B cell (primary cell): ENCODE measurements around the gene RABEPK. TPM values are rescaled to one million over a fixed set of nuclear protein-coding genes. Genes with fewer than 3 reads are reported as not detected.

ENCODE experiments used
- ATAC-seq: fragments of 200-7000 bp; cut with Tn5 transposase; one replicate; pipeline ENCODE4 v1.10.0; 2021; ENCODE audit warnings: low read depth, mild to moderate bottlenecking, moderate number of reproducible peaks, moderate library complexity
- CTCF ChIA-PET: fragments of 350-600 bp; sonication (Branson Sonifier 250); formaldehyde crosslinking; loops from one replicate; lab custom pipeline; 2021; ENCODE audit warnings: antibody characterized with exemption, inconsistent platforms; lab: Charles Lee
- POLR2A ChIA-PET: fragments of 350-600 bp; sonication (Branson Sonifier 250); formaldehyde crosslinking; loops from one replicate; lab custom pipeline; 2021; ENCODE audit warnings: antibody characterized with exemption; lab: Charles Lee
- DNase-seq: peaks from one replicate; pipeline ENCODE4 v3.0.0; 2013
- H2AFZ ChIP-seq: 2 replicates; pipeline ENCODE4 v1.6.1; 2012; ENCODE audit warnings: mild to moderate bottlenecking, low read depth, low read length; ENCODE audit not compliant: insufficient read depth, poor library complexity, severe bottlenecking
- H3K27ac ChIP-seq, 2 donors: 1 replicate in 1 of 2; 2 replicates in 1 of 2; pipeline ENCODE4 v1.5.1; 2012 to 2013; ENCODE audit warnings: low read length in 2 of 2, mild to moderate bottlenecking in 2 of 2, moderate library complexity in 1 of 2
- H3K27me3 ChIP-seq, 4 experiments: fragments of 200-600 bp in 1 of 4; sonication (generic) in 1 of 4; replicated peaks in 1 of 4; 1 replicate in 2 of 4; 2 replicates in 2 of 4; pipeline versions ENCODE4 v1.6.1 to v1.7.0; 2013 to 2016; ENCODE audit warnings: low read length in 3 of 4, mild to moderate bottlenecking in 2 of 4, mixed read lengths in 1 of 4, moderate library complexity in 1 of 4; ENCODE audit not compliant: insufficient read depth in 4 of 4, control insufficient read depth in 3 of 4; ENCODE audit errors: control extremely low read depth in 1 of 4
- H3K36me3 ChIP-seq, 2 experiments: replicated peaks in 1 of 2; 1 replicate in 1 of 2; 2 replicates in 1 of 2; pipeline versions ENCODE4 v1.6.1 to v1.7.1; 2013; ENCODE audit warnings: low read length in 1 of 2; ENCODE audit not compliant: insufficient read depth in 2 of 2, control insufficient read depth in 1 of 2; ENCODE audit errors: control extremely low read depth in 1 of 2, extremely low read depth in 1 of 2
- H3K4me1 ChIP-seq, 2 donors: fragments of 200-600 bp in 1 of 2; sonication (generic) in 1 of 2; 1 replicate in 1 of 2; 2 replicates in 1 of 2; pipeline versions ENCODE4 v1.5.1 to v1.6.1; 2013 to 2017; ENCODE audit warnings: low read length in 2 of 2; ENCODE audit not compliant: control insufficient read depth in 2 of 2, insufficient read depth in 2 of 2
- H3K4me2 ChIP-seq: replicated peaks from 2 replicates; pipeline ENCODE3; 2012; ENCODE audit warnings: mild to moderate bottlenecking, low read depth, low read length; ENCODE audit not compliant: poor library complexity, severe bottlenecking
- H3K4me3 ChIP-seq, 5 experiments: fragments of 200-600 bp in 1 of 5; sonication (generic) in 1 of 5; 1 replicate in 3 of 5; 2 replicates in 2 of 5; pipeline versions ENCODE4 v1.5.1 to v1.7.0; 2011 to 2016; ENCODE audit warnings: low read length in 4 of 5, mild to moderate bottlenecking in 4 of 5, low read depth in 2 of 5, control low read depth in 1 of 5, moderate library complexity in 1 of 5; ENCODE audit not compliant: insufficient read depth in 1 of 5; ENCODE audit errors: control extremely low read depth in 1 of 5, extremely low read depth in 1 of 5
- H3K79me2 ChIP-seq: fragments of 200-600 bp; sonication (generic); one replicate; pipeline ENCODE4 v1.6.0; 2016; ENCODE audit warnings: low read length; ENCODE audit not compliant: control insufficient read depth, insufficient read depth
- H3K9ac ChIP-seq: fragments of 200-600 bp; sonication (generic); 2 replicates; pipeline ENCODE4 v1.6.1; 2017; ENCODE audit warnings: mild to moderate bottlenecking, low read length, moderate library complexity
- H3K9me3 ChIP-seq, 3 donors: one replicate each; pipeline versions ENCODE4 v1.6.1 to v1.7.1; 2013; ENCODE audit warnings: low read length in 2 of 3; ENCODE audit not compliant: control insufficient read depth in 2 of 3, insufficient read depth in 1 of 3; ENCODE audit errors: control extremely low read depth in 1 of 3
- H4K20me1 ChIP-seq: 2 replicates; pipeline ENCODE4 v1.6.0; 2012; ENCODE audit warnings: mild to moderate bottlenecking, low read length; ENCODE audit not compliant: insufficient read depth, control insufficient read depth, poor library complexity, severe bottlenecking
- H3K27ac Mint-ChIP-seq: one replicate; pipeline ENCODE4 v1.8.0; 2021; ENCODE audit warnings: mixed read lengths
- H3K27me3 Mint-ChIP-seq: one replicate; pipeline ENCODE4 v1.8.0; 2021; ENCODE audit warnings: mixed read lengths
- H3K4me1 Mint-ChIP-seq: one replicate; pipeline ENCODE4 v1.8.0; 2021; ENCODE audit warnings: mixed read lengths
- H3K4me3 Mint-ChIP-seq: one replicate; pipeline ENCODE4 v1.8.0; 2021; ENCODE audit warnings: mixed read lengths
- H3K9me3 Mint-ChIP-seq: one replicate; pipeline ENCODE4 v1.8.0; 2022; ENCODE audit warnings: mixed read lengths; ENCODE audit not compliant: insufficient read depth
- CTCF ChIP-seq: fragments of 200-600 bp; IDR thresholded peaks from one replicate; pipeline ENCODE4 v1.8.0; 2022; ENCODE audit warnings: antibody characterized with exemption, mild to moderate bottlenecking
- EZH2 ChIP-seq: IDR thresholded peaks from 2 replicates; pipeline ENCODE4 v1.6.1; 2012; ENCODE audit warnings: borderline replicate concordance, low read depth, mild to moderate bottlenecking, moderate library complexity, low read length; ENCODE audit not compliant: insufficient read depth, poor library complexity, severe bottlenecking
- WGBS: methylation state at CpG from one replicate; pipeline ENCODE4 v1.1.5; 2013; ENCODE audit warnings: missing lambda C conversion rate; ENCODE audit not compliant: insufficient coverage; 5-methylcytosine and 5-hydroxymethylcytosine counted together
- intact Hi-C: fragments of 100-400 bp; cut with micrococcal nuclease; formaldehyde crosslinking; loops from one replicate; pipeline ENCODE4 v1.10.0; 2022
- polyA plus RNA-seq: library from polyadenylated mRNA; depleted of rRNA; stranded (reverse); fragments of >200 nt; gene quantifications from 2 replicates; pipeline ENCODE4 v1.2.3, GENCODE V29; 2012
- total RNA-seq, 2 donors: library from RNA; stranded (reverse); fragments of 120-200 nt in 1 of 2; gene quantifications; 1 replicate in 1 of 2; 2 replicates in 1 of 2; pipeline versions ENCODE4 v1.2.3 to v1.2.4, GENCODE V29; 2013 to 2022

RABEPK gene
- total and polyA plus RNA-seq, 2 donors (not counting 1 experiment from before 2014, with no cell fraction given) = 9.0 to 12.2 TPM

GRCh38 chr9:125254231-125254630, 53.9 kb downstream of the RABEPK start:
- intact Hi-C loops = no loop called here
- Histone ChIP-seq H3K4me1 (no peaks in the 10 kb centered on the region), H3K36me3 (no peaks in the 10 kb centered on the region), H3K4me3 (no peak overlapping the region), H3K27me3 (no peaks in the 10 kb centered on the region), H4K20me1 (no peaks in the 10 kb centered on the region), H3K9me3 (no peaks in the 10 kb centered on the region), H3K79me2 (no peaks in the 10 kb centered on the region), H3K27ac (no peak overlapping the region), H3K9ac (no peak overlapping the region), H3K4me2 (no peak overlapping the region), H2AFZ (no peak overlapping the region)
- ChIA-PET CTCF (no interaction called here), POLR2A (no interaction called here)
- no peak for ATAC-seq
- TF ChIP-seq EZH2 (no peak), CTCF (no peak)
- Mint-ChIP-seq H3K9me3 (no peaks in the 10 kb centered on the region), H3K27ac (no peak overlapping the region), H3K4me3 (no peak overlapping the region), H3K4me1 (peaks cover 4% of the 10 kb centered on the region), H3K27me3 (no peaks in the 10 kb centered on the region)
- DNase-seq = no peak

GRCh38 chr9:125255781-125256391, 55.5 kb downstream of the RABEPK start:
- no peaks in the 10 kb centered on the region for H4K20me1 ChIP-seq
- no peaks in the 10 kb centered on the region for H3K36me3 ChIP-seq
- H3K9ac ChIP-seq = no peak overlapping the region
- no peaks in the 10 kb centered on the region for H3K9me3 Mint-ChIP-seq
- no peak overlapping the region for H2AFZ ChIP-seq
- H3K27ac Mint-ChIP-seq = no peak overlapping the region
- H3K9me3 ChIP-seq = peaks cover 0 to 12% (median 5%) of the 10 kb centered on the region in 3 donors
- WGBS = 100% methylated on average over 1 of the region's 2 CpGs
- H3K4me3 Mint-ChIP-seq = no peak overlapping the region
- no peak for DNase-seq
- H3K4me2 ChIP-seq = no peak overlapping the region
- no peak for TF ChIP-seq EZH2
- no peak for TF ChIP-seq CTCF
- H3K4me1 ChIP-seq = peaks cover 0 to 4% of the 10 kb centered on the region in 2 donors
- H3K27me3 Mint-ChIP-seq = no peaks in the 10 kb centered on the region
- ATAC-seq = no peak
- no peaks in the 10 kb centered on the region for H3K79me2 ChIP-seq
- no peak overlapping the region for H3K27ac ChIP-seq
- peaks cover 7% of the 10 kb centered on the region for H3K4me1 Mint-ChIP-seq
- intact Hi-C loops = no loop called here
- no peak overlapping the region for H3K4me3 ChIP-seq
- ChIA-PET CTCF (interaction anchor here (0.6 to 2.1 kb wide), 3 partner anchors 13 to 119 kb away, joined by 3 to 5 read pairs (median 3); no protein-coding TSS in a partner anchor), POLR2A (interaction anchor here (1.3 kb wide), 1 partner anchor 15 kb away, joined by 4 read pairs; the partner anchor contains the start of gene HSPA5)
- no peaks in the 10 kb centered on the region for H3K27me3 ChIP-seq
